Prostate gland (tissue), 2 donors: Measurements from ENCODE around the gene ADAD2. TPM values are rescaled to one million over a fixed set of nuclear protein-coding genes. Genes with fewer than 3 reads are reported as not detected.

ENCODE experiments used
- DNase-seq: peaks from one replicate; pipeline ENCODE4 v3.0.0-alpha.2; 2019; ENCODE audit warnings: low spot score
- H3K27ac ChIP-seq, 2 donors: fragments of 200-600 bp; sonication (generic); 2 replicates each; pipeline ENCODE4 v1.5.1; 2017 to 2019
- H3K27me3 ChIP-seq: fragments of 200-600 bp; sonication (generic); replicated peaks from 2 replicates; pipeline ENCODE4 v1.5.1; 2019; ENCODE audit not compliant: insufficient read depth
- H3K36me3 ChIP-seq, 2 donors: fragments of 200-600 bp; sonication (generic); 1 replicate in 1 of 2; 2 replicates in 1 of 2; pipeline versions ENCODE4 v1.5.1 to v1.8.1; 2017 to 2019
- H3K4me1 ChIP-seq: fragments of 200-600 bp; sonication (generic); replicated peaks from 2 replicates; pipeline ENCODE4 v1.5.1; 2019
- H3K4me3 ChIP-seq, 2 donors: fragments of 200-600 bp; sonication (generic); 2 replicates each; pipeline ENCODE4 v1.5.1; 2017 to 2019
- H3K9me3 ChIP-seq: fragments of 200-600 bp; sonication (generic); 2 replicates; pipeline ENCODE4 v1.5.1; 2017
- CTCF ChIP-seq, 4 experiments: fragments of 200-600 bp in 2 of 4; fragments of 450-650 bp in 2 of 4; sonication (generic) in 2 of 4; IDR thresholded peaks; 1 replicate in 3 of 4; 2 replicates in 1 of 4; pipeline ENCODE4 v1.5.1; 2016 to 2019; ENCODE audit warnings: antibody characterized with exemption in 4 of 4, mild to moderate bottlenecking in 2 of 4, moderate library complexity in 2 of 4
- POLR2A ChIP-seq: fragments of 450-650 bp; IDR thresholded peaks from one replicate; pipeline ENCODE4 v1.6.1; 2016; ENCODE audit warnings: antibody characterized with exemption, mild to moderate bottlenecking
- POLR2AphosphoS5 ChIP-seq: sonication (generic); formaldehyde crosslinking; IDR thresholded peaks from one replicate; pipeline ENCODE4 v1.6.1; 2017; ENCODE audit warnings: antibody characterized with exemption
- WGBS: methylation state at CpG from one replicate; pipeline ENCODE4 v1.1.5; 2018; 5-methylcytosine and 5-hydroxymethylcytosine counted together
- intact Hi-C: fragments of 100-400 bp; cut with DNase I; formaldehyde crosslinking; loops from one replicate; pipeline ENCODE4 v1.14.2; 2022
- total RNA-seq, 2 donors: library from RNA; depleted of rRNA; stranded (reverse); fragments of >200 nt; gene quantifications; one replicate each; pipeline ENCODE4 v1.1.0, GENCODE V29; 2016

The ADAD2 gene
- total RNA-seq, 2 donors from 2014 or later: 0.91 to 47.7 TPM

GRCh38 chr16:84232060-84232459 is 41.1 kb downstream of the ADAD2 start:
- Histone ChIP-seq H3K4me1 (no peaks in the 10 kb centered on the region), H3K9me3 (no peaks in the 10 kb centered on the region), H3K27me3 (no peaks in the 10 kb centered on the region), H3K27ac (no peak overlapping the region), H3K4me3 (no peak overlapping the region), H3K36me3 (no peaks in the 10 kb centered on the region)
- WGBS: 94% methylated on average over 5 of the region's 5 CpGs
- intact Hi-C loops: loop anchor here (10.0 kb wide), 1 partner anchor 73 kb away; no protein-coding TSS in a partner anchor
- no peak for TF ChIP-seq POLR2A
- no peak for TF ChIP-seq POLR2AphosphoS5
- TF ChIP-seq CTCF (IDR thresholded peaks at IDR 0.05): no peak
- DNase-seq: no peak

GRCh38 chr16:84232969-84233368 is 42.0 kb downstream of the ADAD2 start:
- H3K9me3 ChIP-seq: no peaks in the 10 kb centered on the region
- no peaks in the 10 kb centered on the region for H3K36me3 ChIP-seq
- 98% methylated on average over 5 of the region's 5 CpGs for WGBS
- intact Hi-C loops: loop anchor here (10.0 kb wide), 1 partner anchor 72 kb away; no protein-coding TSS in a partner anchor
- TF ChIP-seq POLR2AphosphoS5 (no peak), CTCF (IDR thresholded peaks at IDR 0.05) (no peak), POLR2A (no peak)
- H3K4me3 ChIP-seq: no peak overlapping the region
- no peaks in the 10 kb centered on the region for H3K27me3 ChIP-seq
- H3K4me1 ChIP-seq: no peaks in the 10 kb centered on the region
- no peak overlapping the region for H3K27ac ChIP-seq
- no peak for DNase-seq

GRCh38 chr16:84233748-84234147 is 42.8 kb downstream of the ADAD2 start:
- no peak overlapping the region for H3K4me3 ChIP-seq
- no peak for TF ChIP-seq POLR2AphosphoS5
- no peak for TF ChIP-seq POLR2A
- TF ChIP-seq CTCF (IDR thresholded peaks at IDR 0.05): no peak
- no peaks in the 10 kb centered on the region for H3K4me1 ChIP-seq
- DNase-seq: no peak
- H3K36me3 ChIP-seq: no peaks in the 10 kb centered on the region
- no peaks in the 10 kb centered on the region for H3K27me3 ChIP-seq
- intact Hi-C loops: loop anchor here (10.0 kb wide), 1 partner anchor 71 kb away; no protein-coding TSS in a partner anchor
- H3K27ac ChIP-seq: peak overlapping the region in 1 of 2 donors; percentile 65
- 88% methylated on average over 9 of the region's 9 CpGs for WGBS
- H3K9me3 ChIP-seq: no peaks in the 10 kb centered on the region

- Histone ChIP-seq H3K4me3 (no peak overlapping the region), H3K4me1 (no peaks in the 10 kb centered on the region), H3K27ac (peak overlapping the region; percentile 65 to 68), H3K27me3 (no peaks in the 10 kb centered on the region), H3K9me3 (no peaks in the 10 kb centered on the region), H3K36me3 (no peaks in the 10 kb centered on the region)
- DNase-seq: no peak
- intact Hi-C loops: loop anchor here (10.0 kb wide), 1 partner anchor 70 kb away; no protein-coding TSS in a partner anchor
- peak; percentile 69 for TF ChIP-seq POLR2AphosphoS5
- no peak for TF ChIP-seq CTCF (IDR thresholded peaks at IDR 0.05)
- 31% methylated on average over 21 of the region's 21 CpGs for WGBS
These were observed 43.6 kb downstream of the ADAD2 start for GRCh38 chr16:84234321-84235241.
